A673 (cell line): Measurements from ENCODE around the gene DIS3L2. TPM values are rescaled to one million over a fixed set of nuclear protein-coding genes. Genes with fewer than 3 reads are reported as not detected.

Experiments used
- BruUV-seq: library from RNA; stranded (reverse); fragments of 400-500 nt; replicated peaks from 2 replicates; lab custom pipeline; 2021; lab: Mats Ljungman, UMichigan
- CTCF ChIA-PET: fragments of 300-600 bp; sonication (Branson Sonifier 250); formaldehyde crosslinking; loops from one replicate; lab custom pipeline; 2022; ENCODE audit warnings: antibody characterized with exemption; lab: Charles Lee
- POLR2A ChIA-PET: fragments of 300-600 bp; sonication (Branson Sonifier 250); formaldehyde crosslinking; loops from one replicate; lab custom pipeline; 2022; ENCODE audit warnings: antibody characterized with exemption; ENCODE audit not compliant: low non-redundant PET; lab: Charles Lee
- DNase-seq: peaks from one replicate; pipeline ENCODE4 v3.0.0-alpha.2; 2015; ENCODE audit warnings: low spot score
- H3K27ac ChIP-seq: fragments of 200-600 bp; sonication (generic); 2 replicates; pipeline ENCODE4 v1.5.1; 2016; ENCODE audit warnings: mixed run types, low read depth, mild to moderate bottlenecking, mixed read lengths, antibody characterized with exemption, low read length; ENCODE audit not compliant: poor library complexity, severe bottlenecking
- H3K27me3 ChIP-seq: fragments of 200-600 bp; sonication (generic); replicated peaks from 2 replicates; pipeline ENCODE4 v1.6.1; 2017; ENCODE audit warnings: mixed run types, low read depth, mild to moderate bottlenecking, mixed read lengths, antibody characterized with exemption, low read length; ENCODE audit not compliant: insufficient read depth, poor library complexity
- H3K36me3 ChIP-seq: fragments of 200-600 bp; sonication (generic); 2 replicates; pipeline ENCODE4 v1.6.1; 2016; ENCODE audit warnings: mixed run types, mild to moderate bottlenecking, mixed read lengths, antibody characterized with exemption, low read length; ENCODE audit not compliant: insufficient read depth, poor library complexity, severe bottlenecking
- H3K4me1 ChIP-seq: fragments of 200-600 bp; sonication (generic); 2 replicates; pipeline ENCODE4 v1.6.1; 2017; ENCODE audit warnings: mixed run types, mild to moderate bottlenecking, mixed read lengths, antibody characterized with exemption, low read length; ENCODE audit not compliant: insufficient read depth, poor library complexity, severe bottlenecking
- H3K4me3 ChIP-seq: fragments of 200-600 bp; sonication (generic); 2 replicates; pipeline ENCODE4 v1.5.1; 2016; ENCODE audit warnings: low read depth, mixed run types, mild to moderate bottlenecking, mixed read lengths, low read length; ENCODE audit not compliant: poor library complexity, severe bottlenecking
- H3K9me3 ChIP-seq: fragments of 200-600 bp; sonication (generic); 2 replicates; pipeline ENCODE4 v1.6.1; 2016; ENCODE audit warnings: mixed run types, low read depth, mild to moderate bottlenecking, mixed read lengths, antibody characterized with exemption, low read length; ENCODE audit not compliant: poor library complexity, severe bottlenecking
- EZH2 ChIP-seq: fragments of 200-600 bp; sonication (generic); IDR thresholded peaks from 2 replicates; pipeline ENCODE4 v1.6.1; 2017; ENCODE audit warnings: borderline replicate concordance, low read depth, mild to moderate bottlenecking, mixed read lengths, antibody characterized with exemption, low read length; ENCODE audit not compliant: poor library complexity, severe bottlenecking
- intact Hi-C: fragments of 100-400 bp; cut with micrococcal nuclease; formaldehyde crosslinking; loops from one replicate; pipeline ENCODE4 v1.10.0; 2022; ENCODE audit not compliant: unreplicated experiment
- total RNA-seq: library from RNA; stranded (reverse); gene quantifications from 2 replicates; pipeline ENCODE4 v1.2.3, GENCODE V29; 2021
- TF ChIP-seq, protein P1 (sequence below): fragments of 300-800, 200-600 bp; sonication (generic); conservative IDR thresholded peaks from 2 replicates; pipeline ENCODE4 v1.5.1; 2017; ENCODE audit warnings: low read depth, mild to moderate bottlenecking, antibody characterized with exemption, low read length, moderate library complexity, mixed read lengths

Gene DIS3L2
- total RNA-seq, 1 experiment from 2014 or later = 38.7 TPM

DNA sequence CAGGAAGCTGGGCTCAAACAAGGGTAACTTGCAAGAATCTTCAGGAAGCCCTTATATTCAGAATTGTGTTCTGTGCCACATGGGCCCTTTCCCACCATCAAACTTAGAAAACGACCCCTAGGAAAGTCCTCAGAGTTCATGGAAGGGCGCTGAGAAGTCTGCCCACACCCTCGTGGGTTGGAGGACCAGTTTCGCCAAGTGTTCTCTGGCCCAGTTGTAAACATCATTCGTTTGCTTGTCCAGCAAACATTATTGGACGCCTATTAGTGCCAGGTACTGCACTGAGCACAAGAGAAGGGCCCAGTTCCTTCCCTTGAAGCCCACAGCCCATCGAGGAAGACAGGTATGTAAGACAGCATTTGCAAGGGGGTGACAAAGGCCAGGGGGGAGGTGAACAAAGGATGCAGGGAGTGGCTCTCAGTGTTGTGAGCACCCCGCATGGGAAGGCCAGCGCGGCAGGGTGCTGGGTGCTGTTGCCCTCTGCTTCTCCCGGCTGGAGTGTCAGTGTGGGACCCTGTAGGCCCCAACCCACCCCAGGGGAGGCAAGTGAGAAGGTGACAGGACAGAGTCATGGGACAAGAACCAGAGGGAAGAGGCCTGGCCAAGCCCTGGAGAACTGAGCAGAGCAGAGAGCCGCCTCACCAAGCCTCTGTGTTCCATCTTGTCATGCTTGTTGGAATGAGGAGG, 356.8 kb downstream of the DIS3L2 start:
- ChIA-PET CTCF (no interaction called here), POLR2A (no interaction called here)
- Histone ChIP-seq H3K4me3 (no peak overlapping the region), H3K27ac (no peak overlapping the region), H3K36me3 (no peaks in the 10 kb centered on the region), H3K9me3 (peaks cover 3% of the 10 kb centered on the region), H3K4me1 (peaks cover 13% of the 10 kb centered on the region), H3K27me3 (no peaks in the 10 kb centered on the region)
- BruUV-seq = no TSS peak
- intact Hi-C loops = no loop called here
- TF ChIP-seq, protein P1, sequence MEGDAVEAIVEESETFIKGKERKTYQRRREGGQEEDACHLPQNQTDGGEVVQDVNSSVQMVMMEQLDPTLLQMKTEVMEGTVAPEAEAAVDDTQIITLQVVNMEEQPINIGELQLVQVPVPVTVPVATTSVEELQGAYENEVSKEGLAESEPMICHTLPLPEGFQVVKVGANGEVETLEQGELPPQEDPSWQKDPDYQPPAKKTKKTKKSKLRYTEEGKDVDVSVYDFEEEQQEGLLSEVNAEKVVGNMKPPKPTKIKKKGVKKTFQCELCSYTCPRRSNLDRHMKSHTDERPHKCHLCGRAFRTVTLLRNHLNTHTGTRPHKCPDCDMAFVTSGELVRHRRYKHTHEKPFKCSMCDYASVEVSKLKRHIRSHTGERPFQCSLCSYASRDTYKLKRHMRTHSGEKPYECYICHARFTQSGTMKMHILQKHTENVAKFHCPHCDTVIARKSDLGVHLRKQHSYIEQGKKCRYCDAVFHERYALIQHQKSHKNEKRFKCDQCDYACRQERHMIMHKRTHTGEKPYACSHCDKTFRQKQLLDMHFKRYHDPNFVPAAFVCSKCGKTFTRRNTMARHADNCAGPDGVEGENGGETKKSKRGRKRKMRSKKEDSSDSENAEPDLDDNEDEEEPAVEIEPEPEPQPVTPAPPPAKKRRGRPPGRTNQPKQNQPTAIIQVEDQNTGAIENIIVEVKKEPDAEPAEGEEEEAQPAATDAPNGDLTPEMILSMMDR = no peak
- TF ChIP-seq EZH2 = no peak
- no peak for DNase-seq

DNA sequence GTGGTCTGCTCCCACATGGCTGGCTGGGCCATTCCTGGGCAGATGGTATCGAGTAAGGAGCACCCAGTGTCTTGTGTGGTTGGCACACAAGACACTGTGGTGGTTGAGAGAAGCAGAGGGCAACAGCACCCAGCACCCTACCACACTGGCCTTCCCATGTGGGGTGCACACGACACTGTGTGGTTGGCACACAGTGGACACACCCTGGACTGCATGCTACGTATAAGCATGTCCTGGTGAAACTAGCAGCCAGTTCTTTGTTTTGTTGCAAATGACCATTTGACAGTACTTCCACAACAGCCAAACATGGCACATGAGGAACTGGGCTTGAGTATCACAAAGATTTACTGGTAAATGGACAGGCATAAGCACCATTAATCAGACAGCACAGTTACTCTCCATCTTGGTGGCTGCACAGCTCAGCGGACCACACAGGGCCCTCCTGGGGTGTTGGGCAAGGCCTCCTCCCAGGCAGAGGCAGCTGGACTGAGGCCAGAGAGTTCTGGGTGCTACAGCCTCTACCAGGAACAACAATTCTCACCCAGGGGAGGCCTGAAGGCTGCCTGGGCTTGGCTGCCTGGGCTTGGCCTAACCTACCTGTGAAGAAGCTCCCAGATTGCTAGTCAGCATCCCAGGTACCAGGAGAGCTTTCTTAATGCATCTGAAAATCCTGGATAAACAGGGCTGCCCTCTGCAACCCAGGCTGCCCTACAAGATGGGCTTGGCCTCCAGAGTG, 357.7 kb downstream of the DIS3L2 start:
- ChIA-PET CTCF (no interaction called here), POLR2A (no interaction called here)
- TF ChIP-seq EZH2 = no peak
- TF ChIP-seq, protein P1 = no peak
- intact Hi-C loops = no loop called here
- H3K36me3 ChIP-seq = no peaks in the 10 kb centered on the region
- BruUV-seq = no TSS peak
- H3K9me3 ChIP-seq = no peaks in the 10 kb centered on the region
- peaks cover 13% of the 10 kb centered on the region for H3K4me1 ChIP-seq
- DNase-seq = no peak
- H3K27me3 ChIP-seq = no peaks in the 10 kb centered on the region
- H3K27ac ChIP-seq = no peak overlapping the region
- H3K4me3 ChIP-seq = no peak overlapping the region

DNA sequence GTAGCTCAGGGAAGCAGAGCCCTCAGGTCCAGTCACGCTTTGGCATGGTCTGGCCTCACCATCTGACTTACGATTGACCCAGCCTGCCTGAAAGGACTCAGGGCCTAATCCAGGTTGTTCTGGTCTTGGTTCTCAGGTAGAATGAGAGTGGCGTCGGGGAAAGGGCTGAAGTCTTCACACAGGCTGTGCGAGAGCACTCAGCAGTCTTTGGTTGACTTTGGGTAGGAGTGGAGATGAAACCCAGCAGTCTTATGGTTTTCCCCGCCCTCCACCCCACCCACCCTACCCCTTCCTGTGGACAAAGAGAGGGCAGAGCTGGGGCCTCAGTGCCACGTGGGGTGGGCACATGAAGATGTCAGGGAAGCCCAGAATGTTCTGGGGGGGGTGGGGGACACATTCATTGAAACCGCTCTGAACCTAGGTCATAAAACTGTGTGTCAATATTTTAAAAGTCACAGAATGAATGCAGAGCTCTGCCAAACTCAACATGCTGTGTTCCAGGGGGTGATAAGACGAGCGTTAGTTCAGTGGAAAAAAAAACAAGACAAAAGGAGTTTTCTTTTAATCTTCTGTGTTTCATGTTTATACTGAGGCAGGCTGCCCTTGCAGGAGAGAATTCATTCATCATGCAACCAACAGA, 358.4 kb downstream of the DIS3L2 start:
- Histone ChIP-seq H3K27me3 (no peaks in the 10 kb centered on the region), H3K4me1 (peaks cover 10% of the 10 kb centered on the region), H3K9me3 (no peaks in the 10 kb centered on the region), H3K36me3 (no peaks in the 10 kb centered on the region), H3K27ac (no peak overlapping the region), H3K4me3 (no peak overlapping the region)
- DNase-seq = no peak
- TF ChIP-seq, protein P1 = no peak
- no peak for TF ChIP-seq EZH2
- no TSS peak for BruUV-seq
- intact Hi-C loops = no loop called here
- CTCF ChIA-PET = no interaction called here
- POLR2A ChIA-PET = no interaction called here
